Fibroblast of lung (primary cell): ENCODE data around the gene LCORL.

ENCODE experiments used
- EZH2 ChIP-seq: IDR thresholded peaks from 2 replicates; pipeline ENCODE4 v1.5.1; 2012; ENCODE audit warnings: low read length, control low read depth, mild to moderate bottlenecking; ENCODE audit errors: missing control alignments
- TF ChIP-seq, protein P1 (sequence below), 2 donors: IDR thresholded peaks in 1 of 2; conservative IDR thresholded peaks in 1 of 2; 1 replicate in 1 of 2; 2 replicates in 1 of 2; pipeline ENCODE4 v1.5.1; 2011 to 2012; ENCODE audit warnings: low read length in 2 of 2, control low read depth in 1 of 2, inconsistent platforms in 1 of 2, low read depth in 1 of 2, mild to moderate bottlenecking in 1 of 2

DNA sequence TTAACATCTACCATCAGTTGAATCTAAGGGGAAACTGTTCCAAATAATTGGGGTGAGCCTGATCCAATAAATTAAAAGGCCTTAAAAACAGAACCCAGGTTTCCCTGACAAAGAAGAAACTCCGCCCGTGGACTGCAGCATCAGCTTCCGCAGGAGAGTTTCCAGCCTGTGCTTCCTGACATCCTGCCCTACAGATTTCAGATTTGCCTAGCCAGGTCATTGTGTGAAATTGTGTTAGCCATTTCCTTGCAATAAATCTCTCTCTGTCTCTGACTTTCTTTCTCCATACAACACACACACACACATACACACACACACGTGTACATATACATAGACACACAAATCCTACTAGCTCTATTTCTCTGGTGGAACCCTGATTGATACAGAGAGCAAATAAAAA lies 48.3 kb upstream of the LCORL start:
- TF ChIP-seq EZH2 = no peak
- TF ChIP-seq, protein P1, sequence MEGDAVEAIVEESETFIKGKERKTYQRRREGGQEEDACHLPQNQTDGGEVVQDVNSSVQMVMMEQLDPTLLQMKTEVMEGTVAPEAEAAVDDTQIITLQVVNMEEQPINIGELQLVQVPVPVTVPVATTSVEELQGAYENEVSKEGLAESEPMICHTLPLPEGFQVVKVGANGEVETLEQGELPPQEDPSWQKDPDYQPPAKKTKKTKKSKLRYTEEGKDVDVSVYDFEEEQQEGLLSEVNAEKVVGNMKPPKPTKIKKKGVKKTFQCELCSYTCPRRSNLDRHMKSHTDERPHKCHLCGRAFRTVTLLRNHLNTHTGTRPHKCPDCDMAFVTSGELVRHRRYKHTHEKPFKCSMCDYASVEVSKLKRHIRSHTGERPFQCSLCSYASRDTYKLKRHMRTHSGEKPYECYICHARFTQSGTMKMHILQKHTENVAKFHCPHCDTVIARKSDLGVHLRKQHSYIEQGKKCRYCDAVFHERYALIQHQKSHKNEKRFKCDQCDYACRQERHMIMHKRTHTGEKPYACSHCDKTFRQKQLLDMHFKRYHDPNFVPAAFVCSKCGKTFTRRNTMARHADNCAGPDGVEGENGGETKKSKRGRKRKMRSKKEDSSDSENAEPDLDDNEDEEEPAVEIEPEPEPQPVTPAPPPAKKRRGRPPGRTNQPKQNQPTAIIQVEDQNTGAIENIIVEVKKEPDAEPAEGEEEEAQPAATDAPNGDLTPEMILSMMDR (conservative IDR thresholded peaks at IDR 0.05 in 1 of 2, IDR thresholded peaks at IDR 0.05 in 1 of 2; ENCODE audit: low read depth in 1 of 2, low read length in 2 of 2) = no peak
